ENCODE results near the gene SLC6A9.

DNA sequence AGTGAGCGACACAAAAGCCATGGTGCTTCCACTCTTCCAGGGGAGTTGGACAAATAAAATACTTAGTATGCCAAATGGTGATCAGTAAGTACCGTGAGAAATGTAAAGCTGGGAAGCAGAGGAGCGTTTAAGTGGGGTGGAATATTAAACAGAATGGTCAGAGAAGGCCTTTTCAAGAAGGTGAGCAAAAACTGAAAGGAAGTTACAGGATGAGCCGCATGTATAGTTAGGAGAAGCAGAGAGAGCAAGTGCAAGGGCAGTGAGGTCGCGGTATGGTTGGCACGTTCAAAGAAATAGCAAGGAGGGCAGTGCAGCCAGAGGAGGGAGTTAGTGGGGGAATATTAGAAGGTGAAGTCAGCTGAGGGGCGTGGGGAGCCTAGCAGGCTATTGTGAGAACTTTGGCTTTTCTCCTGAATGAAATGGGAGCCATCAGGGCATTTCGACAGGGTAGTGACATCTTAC lies 57.2 kb downstream of the SLC6A9 start:
- TF ChIP-seq, protein P1, sequence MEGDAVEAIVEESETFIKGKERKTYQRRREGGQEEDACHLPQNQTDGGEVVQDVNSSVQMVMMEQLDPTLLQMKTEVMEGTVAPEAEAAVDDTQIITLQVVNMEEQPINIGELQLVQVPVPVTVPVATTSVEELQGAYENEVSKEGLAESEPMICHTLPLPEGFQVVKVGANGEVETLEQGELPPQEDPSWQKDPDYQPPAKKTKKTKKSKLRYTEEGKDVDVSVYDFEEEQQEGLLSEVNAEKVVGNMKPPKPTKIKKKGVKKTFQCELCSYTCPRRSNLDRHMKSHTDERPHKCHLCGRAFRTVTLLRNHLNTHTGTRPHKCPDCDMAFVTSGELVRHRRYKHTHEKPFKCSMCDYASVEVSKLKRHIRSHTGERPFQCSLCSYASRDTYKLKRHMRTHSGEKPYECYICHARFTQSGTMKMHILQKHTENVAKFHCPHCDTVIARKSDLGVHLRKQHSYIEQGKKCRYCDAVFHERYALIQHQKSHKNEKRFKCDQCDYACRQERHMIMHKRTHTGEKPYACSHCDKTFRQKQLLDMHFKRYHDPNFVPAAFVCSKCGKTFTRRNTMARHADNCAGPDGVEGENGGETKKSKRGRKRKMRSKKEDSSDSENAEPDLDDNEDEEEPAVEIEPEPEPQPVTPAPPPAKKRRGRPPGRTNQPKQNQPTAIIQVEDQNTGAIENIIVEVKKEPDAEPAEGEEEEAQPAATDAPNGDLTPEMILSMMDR (IDR thresholded peaks at IDR 0.05), result no peak
- TF ChIP-seq POLR2AphosphoS5 (IDR thresholded peaks at IDR 0.05) (no peak), POLR2A (IDR thresholded peaks at IDR 0.05) (no peak)

Data from suprapubic skin (tissue), 4 donors.